AG10803 (cell line): ENCODE results near the gene ADGRD2.

Experiments
- DNase-seq: peaks from one replicate; pipeline ENCODE4 v3.0.0; 2010; ENCODE audit warnings: low read depth
- H3K4me3 ChIP-seq: 2 replicates; pipeline ENCODE4 v1.5.1; 2011; ENCODE audit warnings: mild to moderate bottlenecking, low read length, control low read depth
- CTCF ChIP-seq: conservative IDR thresholded peaks from 2 replicates; pipeline ENCODE4 v1.5.1; 2011; ENCODE audit warnings: mild to moderate bottlenecking, low read length, control low read depth, inconsistent platforms

Gene ADGRD2

GRCh38 chr9:124442826-124443225, 7.4 kb upstream of the ADGRD2 start:
- no peak for DNase-seq
- TF ChIP-seq CTCF = no peak
- no peak overlapping the region for H3K4me3 ChIP-seq

GRCh38 chr9:124443625-124444024, 6.6 kb upstream of the ADGRD2 start:
- no peak for TF ChIP-seq CTCF
- no peak for DNase-seq
- no peak overlapping the region for H3K4me3 ChIP-seq

GRCh38 chr9:124444166-124444565, 6.1 kb upstream of the ADGRD2 start:
- no peak for DNase-seq
- TF ChIP-seq CTCF = no peak
- H3K4me3 ChIP-seq = no peak overlapping the region

GRCh38 chr9:124447297-124447661, 3.0 kb upstream of the ADGRD2 start:
- no peak for TF ChIP-seq CTCF
- H3K4me3 ChIP-seq = no peak overlapping the region
- DNase-seq = no peak

GRCh38 chr9:124448019-124448418, 2.2 kb upstream of the ADGRD2 start:
- no peak for DNase-seq
- no peak overlapping the region for H3K4me3 ChIP-seq
- no peak for TF ChIP-seq CTCF

GRCh38 chr9:124449381-124450151, 685 bp upstream of the ADGRD2 start:
- H3K4me3 ChIP-seq = no peak overlapping the region
- no peak for TF ChIP-seq CTCF
- no peak for DNase-seq

- no peak for TF ChIP-seq CTCF
- no peak overlapping the region for H3K4me3 ChIP-seq
- no peak for DNase-seq
Measured at GRCh38 chr9:124450931-124451661, 845 bp downstream of the ADGRD2 start.
